A673 (cell line): Measurements from ENCODE around the gene TMEM239. TPM values are rescaled to one million over a fixed set of nuclear protein-coding genes. Genes with fewer than 3 reads are reported as not detected.

Experiments used
- BruUV-seq: library from RNA; stranded (reverse); fragments of 400-500 nt; replicated peaks from 2 replicates; lab custom pipeline; 2021; lab: Mats Ljungman, UMichigan
- CTCF ChIA-PET: fragments of 300-600 bp; sonication (Branson Sonifier 250); formaldehyde crosslinking; loops from one replicate; lab custom pipeline; 2022; ENCODE audit warnings: antibody characterized with exemption; lab: Charles Lee
- POLR2A ChIA-PET: fragments of 300-600 bp; sonication (Branson Sonifier 250); formaldehyde crosslinking; loops from one replicate; lab custom pipeline; 2022; ENCODE audit warnings: antibody characterized with exemption; ENCODE audit not compliant: low non-redundant PET; lab: Charles Lee
- DNase-seq: peaks from one replicate; pipeline ENCODE4 v3.0.0-alpha.2; 2015; ENCODE audit warnings: low spot score
- H3K27ac ChIP-seq: fragments of 200-600 bp; sonication (generic); 2 replicates; pipeline ENCODE4 v1.5.1; 2016; ENCODE audit warnings: mixed run types, low read depth, mild to moderate bottlenecking, mixed read lengths, antibody characterized with exemption, low read length; ENCODE audit not compliant: poor library complexity, severe bottlenecking
- H3K27me3 ChIP-seq: fragments of 200-600 bp; sonication (generic); replicated peaks from 2 replicates; pipeline ENCODE4 v1.6.1; 2017; ENCODE audit warnings: mixed run types, low read depth, mild to moderate bottlenecking, mixed read lengths, antibody characterized with exemption, low read length; ENCODE audit not compliant: insufficient read depth, poor library complexity
- H3K36me3 ChIP-seq: fragments of 200-600 bp; sonication (generic); 2 replicates; pipeline ENCODE4 v1.6.1; 2016; ENCODE audit warnings: mixed run types, mild to moderate bottlenecking, mixed read lengths, antibody characterized with exemption, low read length; ENCODE audit not compliant: insufficient read depth, poor library complexity, severe bottlenecking
- H3K4me1 ChIP-seq: fragments of 200-600 bp; sonication (generic); 2 replicates; pipeline ENCODE4 v1.6.1; 2017; ENCODE audit warnings: mixed run types, mild to moderate bottlenecking, mixed read lengths, antibody characterized with exemption, low read length; ENCODE audit not compliant: insufficient read depth, poor library complexity, severe bottlenecking
- H3K4me3 ChIP-seq: fragments of 200-600 bp; sonication (generic); 2 replicates; pipeline ENCODE4 v1.5.1; 2016; ENCODE audit warnings: low read depth, mixed run types, mild to moderate bottlenecking, mixed read lengths, low read length; ENCODE audit not compliant: poor library complexity, severe bottlenecking
- H3K9me3 ChIP-seq: fragments of 200-600 bp; sonication (generic); 2 replicates; pipeline ENCODE4 v1.6.1; 2016; ENCODE audit warnings: mixed run types, low read depth, mild to moderate bottlenecking, mixed read lengths, antibody characterized with exemption, low read length; ENCODE audit not compliant: poor library complexity, severe bottlenecking
- EZH2 ChIP-seq: fragments of 200-600 bp; sonication (generic); IDR thresholded peaks from 2 replicates; pipeline ENCODE4 v1.6.1; 2017; ENCODE audit warnings: borderline replicate concordance, low read depth, mild to moderate bottlenecking, mixed read lengths, antibody characterized with exemption, low read length; ENCODE audit not compliant: poor library complexity, severe bottlenecking
- intact Hi-C: fragments of 100-400 bp; cut with micrococcal nuclease; formaldehyde crosslinking; loops from one replicate; pipeline ENCODE4 v1.10.0; 2022; ENCODE audit not compliant: unreplicated experiment
- total RNA-seq: library from RNA; stranded (reverse); gene quantifications from 2 replicates; pipeline ENCODE4 v1.2.3, GENCODE V29; 2021
- TF ChIP-seq, protein P1 (sequence below): fragments of 300-800, 200-600 bp; sonication (generic); conservative IDR thresholded peaks from 2 replicates; pipeline ENCODE4 v1.5.1; 2017; ENCODE audit warnings: low read depth, mild to moderate bottlenecking, antibody characterized with exemption, low read length, moderate library complexity, mixed read lengths

TMEM239 gene
- total RNA-seq, 1 experiment from 2014 or later = not detected

DNA sequence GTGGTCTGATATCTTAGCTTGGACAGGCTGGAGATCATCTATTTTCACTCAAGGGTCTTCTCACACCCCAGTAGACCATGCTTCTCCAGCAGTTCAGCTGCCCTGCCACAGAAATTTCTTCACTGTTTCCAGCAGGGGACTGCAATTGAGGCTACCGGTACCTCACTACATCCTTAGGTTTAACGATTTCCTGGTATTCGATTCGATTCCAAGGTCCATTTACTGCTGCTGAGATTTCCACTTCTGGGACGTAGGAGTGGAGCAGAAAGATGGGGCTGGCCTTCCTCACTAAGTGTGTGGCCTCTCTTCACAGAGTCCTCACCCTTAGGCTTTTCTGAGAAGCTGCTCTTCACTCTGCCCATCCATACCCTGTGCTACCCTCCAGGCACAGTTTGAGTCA is 30.5 kb downstream of the TMEM239 start:
- intact Hi-C loops = no loop called here
- ChIA-PET CTCF (no interaction called here), POLR2A (no interaction called here)
- H3K4me3 ChIP-seq = no peak overlapping the region
- no peaks in the 10 kb centered on the region for H3K9me3 ChIP-seq
- H3K4me1 ChIP-seq = peaks cover under 1% of the 10 kb centered on the region
- no peaks in the 10 kb centered on the region for H3K36me3 ChIP-seq
- DNase-seq = no peak
- TF ChIP-seq, protein P1, sequence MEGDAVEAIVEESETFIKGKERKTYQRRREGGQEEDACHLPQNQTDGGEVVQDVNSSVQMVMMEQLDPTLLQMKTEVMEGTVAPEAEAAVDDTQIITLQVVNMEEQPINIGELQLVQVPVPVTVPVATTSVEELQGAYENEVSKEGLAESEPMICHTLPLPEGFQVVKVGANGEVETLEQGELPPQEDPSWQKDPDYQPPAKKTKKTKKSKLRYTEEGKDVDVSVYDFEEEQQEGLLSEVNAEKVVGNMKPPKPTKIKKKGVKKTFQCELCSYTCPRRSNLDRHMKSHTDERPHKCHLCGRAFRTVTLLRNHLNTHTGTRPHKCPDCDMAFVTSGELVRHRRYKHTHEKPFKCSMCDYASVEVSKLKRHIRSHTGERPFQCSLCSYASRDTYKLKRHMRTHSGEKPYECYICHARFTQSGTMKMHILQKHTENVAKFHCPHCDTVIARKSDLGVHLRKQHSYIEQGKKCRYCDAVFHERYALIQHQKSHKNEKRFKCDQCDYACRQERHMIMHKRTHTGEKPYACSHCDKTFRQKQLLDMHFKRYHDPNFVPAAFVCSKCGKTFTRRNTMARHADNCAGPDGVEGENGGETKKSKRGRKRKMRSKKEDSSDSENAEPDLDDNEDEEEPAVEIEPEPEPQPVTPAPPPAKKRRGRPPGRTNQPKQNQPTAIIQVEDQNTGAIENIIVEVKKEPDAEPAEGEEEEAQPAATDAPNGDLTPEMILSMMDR = no peak
- no peak for TF ChIP-seq EZH2
- H3K27ac ChIP-seq = no peak overlapping the region
- no TSS peak for BruUV-seq
- H3K27me3 ChIP-seq = no peaks in the 10 kb centered on the region

DNA sequence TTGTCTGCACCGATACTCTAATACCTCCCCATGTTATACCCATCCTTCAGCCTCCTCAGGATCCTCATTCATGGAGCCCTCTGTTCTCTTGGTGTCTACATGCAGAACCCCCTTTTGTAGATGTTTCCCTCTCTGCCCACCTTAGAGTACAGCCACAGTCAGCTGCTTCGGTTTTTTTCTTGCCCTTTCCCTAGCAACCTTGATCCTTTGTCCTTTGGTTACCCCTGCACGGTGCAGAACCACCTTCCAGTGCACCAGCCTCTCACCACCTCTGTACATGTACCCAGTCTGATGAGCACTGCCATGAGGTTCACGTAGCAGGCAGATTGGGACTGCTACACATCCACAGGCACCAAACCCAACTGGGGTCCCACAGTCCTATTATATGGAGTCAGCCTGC is 31.6 kb downstream of the TMEM239 start:
- ChIA-PET POLR2A (no interaction called here), CTCF (no interaction called here)
- no TSS peak for BruUV-seq
- no peak for TF ChIP-seq EZH2
- TF ChIP-seq, protein P1 = no peak
- Histone ChIP-seq H3K9me3 (no peaks in the 10 kb centered on the region), H3K27ac (no peak overlapping the region), H3K4me3 (no peak overlapping the region), H3K36me3 (no peaks in the 10 kb centered on the region), H3K27me3 (no peaks in the 10 kb centered on the region), H3K4me1 (no peaks in the 10 kb centered on the region)
- DNase-seq = no peak
- intact Hi-C loops = no loop called here

DNA sequence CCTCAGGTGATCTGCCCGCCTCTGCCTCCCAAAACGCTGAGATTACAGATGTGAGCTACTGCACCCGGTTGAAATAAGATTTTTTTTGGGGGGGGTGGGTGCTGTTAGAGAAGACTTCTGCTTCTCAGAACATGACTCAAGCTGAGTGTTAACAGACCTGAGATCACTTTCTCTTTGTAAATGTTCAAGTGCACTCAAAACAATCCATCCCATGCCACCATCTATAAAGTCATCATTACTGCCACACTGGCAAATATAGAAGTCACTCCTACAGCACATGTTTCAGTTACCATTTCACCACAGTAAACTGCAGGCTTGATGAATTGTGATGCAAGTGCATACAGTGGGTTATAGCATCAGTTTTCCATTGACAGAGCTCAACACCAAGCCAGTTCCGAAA is 33.4 kb downstream of the TMEM239 start:
- Histone ChIP-seq H3K27ac (no peak overlapping the region), H3K27me3 (no peaks in the 10 kb centered on the region), H3K4me1 (no peaks in the 10 kb centered on the region), H3K4me3 (no peak overlapping the region), H3K36me3 (no peaks in the 10 kb centered on the region), H3K9me3 (no peaks in the 10 kb centered on the region)
- no peak for TF ChIP-seq EZH2
- TF ChIP-seq, protein P1 = no peak
- no peak for DNase-seq
- BruUV-seq = no TSS peak
- intact Hi-C loops = no loop called here
- POLR2A ChIA-PET = no interaction called here
- CTCF ChIA-PET = no interaction called here
